ENCODE data around the gene TSEN34. TPM values are rescaled to one million over a fixed set of nuclear protein-coding genes. Genes with fewer than 3 reads are reported as not detected.
"Not testable (repeated sequence)": the region's sequence is repeated elsewhere in the genome, so short reads cannot be mapped to it uniquely, and the experiment has no call there.

TSEN34 gene
- total RNA-seq, 3 donors from 2014 or later (not counting 1 experiment from before 2014, with no cell fraction given), result 11.5 to 16.7 (median 13.5) TPM

DNA sequence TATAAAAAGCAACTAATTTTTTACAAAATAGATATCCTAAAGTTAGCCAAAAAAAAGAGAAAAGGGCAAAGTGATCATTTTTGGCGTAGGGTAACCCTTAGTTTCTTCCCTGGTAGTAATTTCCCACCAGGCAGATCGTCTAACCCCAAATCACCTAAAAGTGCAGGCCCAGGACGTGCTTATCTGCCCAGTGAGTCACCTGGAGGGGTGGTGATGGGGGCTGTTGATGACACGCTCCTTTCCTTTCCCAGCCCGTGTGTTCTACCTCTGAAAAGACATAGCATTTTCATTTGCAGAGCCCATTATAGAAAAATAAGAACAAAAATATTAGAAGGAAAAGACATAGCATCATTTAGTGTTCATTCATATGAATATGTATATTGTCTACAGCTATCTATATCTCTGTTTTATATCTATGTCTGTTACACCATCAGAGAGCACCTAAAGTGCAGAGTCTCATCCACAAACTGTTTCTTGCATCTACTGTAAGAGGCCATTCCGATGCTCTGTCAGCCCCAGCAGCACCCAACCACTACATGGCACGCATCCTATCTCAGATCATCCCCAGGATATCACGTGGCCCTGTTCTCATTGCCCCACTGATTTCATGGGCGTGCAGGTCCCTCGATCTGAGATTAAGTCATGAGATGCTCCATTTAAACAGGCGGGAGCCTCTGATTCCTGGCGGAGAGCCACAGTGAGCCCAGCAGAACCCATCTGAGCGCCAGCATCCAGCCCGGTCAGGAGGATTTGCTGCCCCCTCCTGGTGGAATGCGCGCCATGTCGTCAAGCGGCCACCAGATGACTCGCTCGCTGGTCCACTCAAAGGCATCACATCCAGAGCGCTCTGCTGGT lies 40.2 kb downstream of the TSEN34 start:
- peaks cover 5 to 6% of the 10 kb centered on the region in 2 donors for H3K4me1 Mint-ChIP-seq
- Histone ChIP-seq H3K4me3 (ENCODE audit: low read length) (no peak overlapping the region), H3K9me3 (ENCODE audit: control insufficient read depth, insufficient read depth, low read length) (no peaks in the 10 kb centered on the region), H3K27me3 (ENCODE audit: control insufficient read depth, insufficient read depth, low read length) (peaks cover 36% of the 10 kb centered on the region), H3K4me1 (ENCODE audit: control insufficient read depth, insufficient read depth, low read length) (peaks cover 6% of the 10 kb centered on the region), H3K27ac (ENCODE audit: low read length) (no peak overlapping the region), H3K36me3 (ENCODE audit: control insufficient read depth, insufficient read depth, low read length) (no peaks in the 10 kb centered on the region)
- H3K9me3 Mint-ChIP-seq, result no peaks in the 10 kb centered on the region
- ATAC-seq (peak; percentile 96 to 100 (median 100)), DNase-seq (peak; percentile 86 to 94)
- no peaks in the 10 kb centered on the region for H3K36me3 Mint-ChIP-seq
- 18% methylated on average over 17 of the region's 21 CpGs for WGBS (ENCODE audit: insufficient coverage)
- peaks cover 26 to 52% of the 10 kb centered on the region in 2 donors for H3K27me3 Mint-ChIP-seq (ENCODE audit: low read depth in 2 of 2)
- H3K27ac Mint-ChIP-seq, result peak overlapping the region in 1 of 2 donors; percentile 60
- TF ChIP-seq, protein P1, sequence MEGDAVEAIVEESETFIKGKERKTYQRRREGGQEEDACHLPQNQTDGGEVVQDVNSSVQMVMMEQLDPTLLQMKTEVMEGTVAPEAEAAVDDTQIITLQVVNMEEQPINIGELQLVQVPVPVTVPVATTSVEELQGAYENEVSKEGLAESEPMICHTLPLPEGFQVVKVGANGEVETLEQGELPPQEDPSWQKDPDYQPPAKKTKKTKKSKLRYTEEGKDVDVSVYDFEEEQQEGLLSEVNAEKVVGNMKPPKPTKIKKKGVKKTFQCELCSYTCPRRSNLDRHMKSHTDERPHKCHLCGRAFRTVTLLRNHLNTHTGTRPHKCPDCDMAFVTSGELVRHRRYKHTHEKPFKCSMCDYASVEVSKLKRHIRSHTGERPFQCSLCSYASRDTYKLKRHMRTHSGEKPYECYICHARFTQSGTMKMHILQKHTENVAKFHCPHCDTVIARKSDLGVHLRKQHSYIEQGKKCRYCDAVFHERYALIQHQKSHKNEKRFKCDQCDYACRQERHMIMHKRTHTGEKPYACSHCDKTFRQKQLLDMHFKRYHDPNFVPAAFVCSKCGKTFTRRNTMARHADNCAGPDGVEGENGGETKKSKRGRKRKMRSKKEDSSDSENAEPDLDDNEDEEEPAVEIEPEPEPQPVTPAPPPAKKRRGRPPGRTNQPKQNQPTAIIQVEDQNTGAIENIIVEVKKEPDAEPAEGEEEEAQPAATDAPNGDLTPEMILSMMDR (IDR thresholded peaks at IDR 0.05), result peak; percentile 90
- no peak overlapping the region for H3K4me3 Mint-ChIP-seq
- intact Hi-C loops (cut with micrococcal nuclease), result loop anchor here (1.0 to 2.0 kb wide), 2 partner anchors 21 to 63 kb away; no protein-coding TSS in a partner anchor

DNA sequence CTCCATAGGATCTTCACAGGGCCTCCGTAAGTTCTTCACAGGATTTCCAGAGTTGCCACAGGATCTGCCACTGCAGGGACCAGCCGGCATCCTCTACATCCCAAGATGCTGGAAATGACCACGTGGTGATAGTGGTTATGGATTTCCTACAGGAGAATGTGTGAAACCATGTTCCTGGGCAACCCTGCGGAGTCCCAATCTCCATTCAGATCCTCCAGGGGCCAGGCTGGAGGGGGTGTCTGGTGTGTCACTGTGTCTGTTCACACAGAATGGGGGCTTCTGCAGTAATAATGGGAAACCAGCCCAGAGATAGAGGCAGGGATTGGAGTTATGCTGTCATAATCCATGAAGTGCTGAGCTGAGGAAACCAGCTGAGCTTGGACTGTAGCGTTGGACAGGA lies 42.8 kb downstream of the TSEN34 start:
- H3K4me1 Mint-ChIP-seq, result peaks cover 5 to 6% of the 10 kb centered on the region in 2 donors
- Histone ChIP-seq H3K4me3 (ENCODE audit: low read length) (no peak overlapping the region), H3K9me3 (ENCODE audit: control insufficient read depth, insufficient read depth, low read length) (no peaks in the 10 kb centered on the region), H3K4me1 (ENCODE audit: control insufficient read depth, insufficient read depth, low read length) (peaks cover 6% of the 10 kb centered on the region), H3K27me3 (ENCODE audit: control insufficient read depth, insufficient read depth, low read length) (peaks cover 34% of the 10 kb centered on the region), H3K27ac (ENCODE audit: low read length) (no peak overlapping the region), H3K36me3 (ENCODE audit: control insufficient read depth, insufficient read depth, low read length) (no peaks in the 10 kb centered on the region)
- TF ChIP-seq, protein P1 (IDR thresholded peaks at IDR 0.05), result no peak
- no peaks in the 10 kb centered on the region for H3K9me3 Mint-ChIP-seq
- H3K36me3 Mint-ChIP-seq, result no peaks in the 10 kb centered on the region
- intact Hi-C loops (cut with micrococcal nuclease), result no loop called here
- WGBS (ENCODE audit: insufficient coverage), result 81% methylated on average over 5 of the region's 5 CpGs
- H3K27me3 Mint-ChIP-seq (ENCODE audit: low read depth in 2 of 2), result peaks cover 25 to 66% of the 10 kb centered on the region in 2 donors
- DNase-seq (no peak), ATAC-seq (no peak)
- H3K4me3 Mint-ChIP-seq, result no peak overlapping the region
- H3K27ac Mint-ChIP-seq, result no peak overlapping the region

DNA sequence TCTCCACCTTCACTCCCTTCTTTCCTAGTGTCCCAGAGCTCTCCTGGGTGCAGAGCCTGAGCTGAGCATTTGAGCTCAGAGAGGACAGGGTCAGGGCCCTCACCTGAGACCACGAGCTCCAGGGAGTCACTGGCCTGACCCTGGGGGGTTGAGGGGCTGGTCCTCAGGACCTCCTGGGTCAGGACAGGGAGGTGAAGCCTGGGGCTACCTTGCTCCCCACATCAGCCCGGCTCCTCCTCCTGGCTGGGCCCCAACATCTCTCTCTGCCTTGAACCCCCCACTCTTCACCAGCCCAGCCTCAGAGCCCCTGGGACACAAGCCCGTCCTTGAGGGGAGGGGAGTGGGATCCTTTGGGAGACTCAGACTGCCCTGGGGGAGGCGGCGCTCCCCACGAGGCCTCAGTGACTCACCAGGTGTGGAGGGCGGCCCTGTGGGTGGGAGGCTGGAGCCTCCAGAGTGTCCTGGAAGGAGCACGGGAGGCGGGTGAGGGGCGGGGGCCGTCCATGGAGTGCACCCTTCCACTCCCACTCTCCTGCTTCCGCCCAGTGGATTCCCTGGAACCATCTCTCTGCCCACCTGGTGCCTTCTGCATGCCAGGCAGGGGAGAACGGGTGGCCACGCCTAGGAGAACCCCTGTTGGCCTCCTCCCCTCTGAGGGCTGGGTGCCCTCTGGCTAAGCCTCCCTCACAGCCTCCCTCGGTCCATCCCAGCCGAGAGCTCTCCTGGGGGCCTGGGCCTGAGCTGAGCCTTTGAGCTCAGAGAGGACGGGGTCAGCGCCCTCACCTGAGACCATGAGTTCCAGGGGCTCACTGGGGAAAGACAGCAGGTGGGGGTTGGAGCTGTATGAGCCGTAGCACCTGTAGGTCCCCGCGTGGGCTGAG lies 48.6 kb downstream of the TSEN34 start:
- H3K4me3 Mint-ChIP-seq; H3K27ac Mint-ChIP-seq; intact Hi-C loops (cut with micrococcal nuclease); H3K4me3 ChIP-seq (ENCODE audit: low read length); H3K36me3 ChIP-seq (ENCODE audit: control insufficient read depth, insufficient read depth, low read length); H3K36me3 Mint-ChIP-seq; ATAC-seq; H3K9me3 Mint-ChIP-seq; H3K27ac ChIP-seq (ENCODE audit: low read length); DNase-seq; H3K4me1 Mint-ChIP-seq; H3K4me1 ChIP-seq (ENCODE audit: control insufficient read depth, insufficient read depth, low read length); H3K9me3 ChIP-seq (ENCODE audit: control insufficient read depth, insufficient read depth, low read length): not testable (repeated sequence)
- H3K27me3 ChIP-seq (ENCODE audit: control insufficient read depth, insufficient read depth, low read length), result peaks cover 11% of the 10 kb centered on the region
- peaks cover 5 to 39% of the 10 kb centered on the region in 2 donors for H3K27me3 Mint-ChIP-seq (ENCODE audit: low read depth in 2 of 2)
- WGBS (ENCODE audit: insufficient coverage), result 84% methylated on average over 12 of the region's 21 CpGs

DNA sequence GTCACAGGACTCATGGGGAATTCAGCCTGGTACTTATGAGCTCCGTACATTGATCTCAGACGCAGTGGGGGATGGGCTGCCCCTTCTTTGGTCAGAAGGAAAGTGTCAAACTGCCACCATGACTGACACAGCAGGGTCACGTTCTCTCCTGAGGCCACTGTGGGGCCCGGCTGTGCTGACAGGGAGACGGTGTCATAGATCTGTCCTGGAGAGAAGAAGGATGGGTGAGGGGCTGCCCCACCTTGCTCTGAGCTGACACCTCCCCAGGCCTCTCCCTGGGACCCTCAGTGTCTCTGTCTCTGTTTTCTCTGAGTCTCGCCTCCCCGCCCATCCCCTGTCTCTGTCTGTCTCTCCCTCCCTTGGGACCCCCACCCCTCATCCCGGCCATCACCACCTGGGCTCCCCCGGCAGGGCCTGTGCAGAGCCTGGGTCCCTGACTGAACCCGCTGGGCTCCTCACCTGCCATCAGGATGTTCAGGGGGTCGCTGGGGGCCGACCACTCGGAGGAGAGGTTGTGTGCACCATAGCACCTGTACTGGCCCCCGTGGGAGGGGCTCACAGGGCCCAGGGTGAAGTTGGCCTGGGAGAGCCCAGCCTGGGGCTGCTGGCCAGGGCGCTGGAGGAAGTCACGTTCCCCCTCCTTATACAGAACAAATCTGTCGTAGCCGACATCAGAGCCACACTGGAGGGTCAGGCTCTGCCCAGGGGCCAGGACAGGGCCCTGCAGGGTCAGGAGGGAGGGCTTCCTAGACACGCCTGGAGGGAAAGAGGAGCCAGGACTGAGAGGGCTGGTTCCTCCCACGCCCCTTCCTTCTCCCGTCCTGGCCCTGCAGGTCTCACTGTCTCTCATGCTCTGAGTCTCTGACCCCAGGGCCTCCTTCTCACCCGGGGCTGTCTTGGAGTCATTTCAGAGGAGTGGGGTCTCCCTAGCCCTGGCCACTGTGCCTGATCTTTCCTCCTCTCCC lies 49.5 kb downstream of the TSEN34 start:
- H3K36me3 ChIP-seq (ENCODE audit: control insufficient read depth, insufficient read depth, low read length); intact Hi-C loops (cut with micrococcal nuclease); ATAC-seq; H3K4me3 ChIP-seq (ENCODE audit: low read length); H3K9me3 Mint-ChIP-seq; DNase-seq; H3K27me3 ChIP-seq (ENCODE audit: control insufficient read depth, insufficient read depth, low read length); H3K36me3 Mint-ChIP-seq; H3K27ac Mint-ChIP-seq; H3K4me1 ChIP-seq (ENCODE audit: control insufficient read depth, insufficient read depth, low read length); H3K4me3 Mint-ChIP-seq; H3K4me1 Mint-ChIP-seq; H3K27ac ChIP-seq (ENCODE audit: low read length); H3K9me3 ChIP-seq (ENCODE audit: control insufficient read depth, insufficient read depth, low read length): not testable (repeated sequence)
- WGBS (ENCODE audit: insufficient coverage), result 82% methylated on average over 11 of the region's 22 CpGs
- peaks cover 8 to 30% of the 10 kb centered on the region in 2 donors for H3K27me3 Mint-ChIP-seq (ENCODE audit: low read depth in 2 of 2)

DNA sequence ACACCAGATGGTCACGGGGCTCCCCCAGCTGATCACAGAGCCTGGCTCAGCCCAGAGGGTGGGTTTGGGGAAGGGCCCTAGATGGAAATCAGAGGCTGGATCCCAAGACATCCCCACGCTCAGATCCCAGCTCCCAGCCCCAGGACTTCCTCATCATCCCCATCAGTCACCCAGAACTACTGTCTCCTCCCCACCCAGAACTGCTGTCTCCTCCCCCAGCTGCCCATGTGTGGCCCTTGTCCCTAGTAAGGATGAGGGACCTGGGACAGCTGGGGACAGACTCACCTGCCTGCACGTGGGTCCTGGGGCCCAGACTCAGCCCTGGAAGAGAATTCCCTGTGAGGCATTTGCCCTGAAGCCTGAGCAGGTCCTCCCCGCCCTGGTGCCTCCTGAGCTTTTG lies 51.1 kb downstream of the TSEN34 start:
- H3K4me3 Mint-ChIP-seq; H3K4me1 Mint-ChIP-seq; H3K36me3 ChIP-seq (ENCODE audit: control insufficient read depth, insufficient read depth, low read length); H3K4me3 ChIP-seq (ENCODE audit: low read length); H3K9me3 Mint-ChIP-seq; H3K4me1 ChIP-seq (ENCODE audit: control insufficient read depth, insufficient read depth, low read length); H3K9me3 ChIP-seq (ENCODE audit: control insufficient read depth, insufficient read depth, low read length); H3K27me3 ChIP-seq (ENCODE audit: control insufficient read depth, insufficient read depth, low read length); H3K27ac Mint-ChIP-seq; H3K36me3 Mint-ChIP-seq; ATAC-seq; DNase-seq; H3K27ac ChIP-seq (ENCODE audit: low read length); intact Hi-C loops (cut with micrococcal nuclease): not testable (repeated sequence)
- peaks cover 3 to 18% of the 10 kb centered on the region in 2 donors for H3K27me3 Mint-ChIP-seq (ENCODE audit: low read depth in 2 of 2)
- 61% methylated on average over 2 of the region's 4 CpGs for WGBS (ENCODE audit: insufficient coverage)
